ENCODE measurements around the gene DHDH.
"Not testable (repeated sequence)": the region's sequence is repeated elsewhere in the genome, so short reads cannot be mapped to it uniquely, and the experiment has no call there.

Gene DHDH

GRCh38 chr19:48915757-48916156, 17.7 kb upstream of the DHDH start:
- DNase-seq (ENCODE audit: low read depth in 2 of 2): no peak

GRCh38 chr19:48918071-48918470, 15.4 kb upstream of the DHDH start:
- no peak for DNase-seq (ENCODE audit: low read depth in 2 of 2)

GRCh38 chr19:48918801-48919247, 14.7 kb upstream of the DHDH start:
- DNase-seq (ENCODE audit: low read depth in 2 of 2): no peak

- DNase-seq (ENCODE audit: low read depth in 2 of 2): not testable (repeated sequence)
Measured at GRCh38 chr19:48919271-48919670, 14.2 kb upstream of the DHDH start.

GRCh38 chr19:48920949-48921348, 12.6 kb upstream of the DHDH start:
- no peak for DNase-seq (ENCODE audit: low read depth in 2 of 2)

DNA sequence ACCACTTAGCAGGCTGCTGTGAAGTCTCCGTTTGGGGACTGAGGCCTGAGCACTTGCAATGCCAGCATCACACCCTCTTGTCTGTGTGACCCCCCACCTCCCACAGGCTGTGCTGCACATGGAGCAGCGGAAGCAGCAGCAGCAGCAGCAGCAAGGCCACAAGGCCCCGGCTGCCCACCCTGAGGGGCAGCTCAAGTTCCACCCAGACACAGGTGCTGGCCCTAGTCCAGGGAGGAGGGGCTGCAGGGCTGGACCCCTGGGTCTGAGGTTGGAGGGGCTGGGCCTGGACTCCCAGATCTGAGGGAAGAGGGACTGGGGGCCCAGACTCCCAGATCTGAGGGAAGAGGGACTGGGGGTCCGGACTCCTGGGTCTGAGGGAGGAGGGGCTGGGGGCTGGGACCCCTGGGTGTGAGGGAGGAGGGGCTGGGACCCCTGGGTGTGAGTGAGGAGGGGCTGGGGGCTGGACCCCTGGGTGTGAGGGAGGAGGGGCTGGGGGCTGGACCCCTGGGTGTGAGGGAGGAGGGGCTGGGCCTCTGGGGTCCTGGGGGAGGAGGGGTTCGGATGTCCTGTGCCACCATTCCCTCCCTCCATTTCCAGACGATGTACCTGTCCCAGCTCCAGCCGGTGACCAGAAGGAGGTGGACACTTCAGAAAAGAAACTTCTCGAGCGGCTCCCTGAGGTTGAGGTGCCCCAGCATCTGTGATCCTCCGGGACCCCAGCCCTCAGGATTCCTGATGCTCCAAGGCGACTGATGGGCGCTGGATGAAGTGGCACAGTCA, 11.6 kb upstream of the DHDH start:
- no peak for DNase-seq (ENCODE audit: low read depth in 2 of 2)

- DNase-seq (ENCODE audit: low read depth in 2 of 2): no peak
Measured at GRCh38 chr19:48922548-48923490, 10.7 kb upstream of the DHDH start.

DNA sequence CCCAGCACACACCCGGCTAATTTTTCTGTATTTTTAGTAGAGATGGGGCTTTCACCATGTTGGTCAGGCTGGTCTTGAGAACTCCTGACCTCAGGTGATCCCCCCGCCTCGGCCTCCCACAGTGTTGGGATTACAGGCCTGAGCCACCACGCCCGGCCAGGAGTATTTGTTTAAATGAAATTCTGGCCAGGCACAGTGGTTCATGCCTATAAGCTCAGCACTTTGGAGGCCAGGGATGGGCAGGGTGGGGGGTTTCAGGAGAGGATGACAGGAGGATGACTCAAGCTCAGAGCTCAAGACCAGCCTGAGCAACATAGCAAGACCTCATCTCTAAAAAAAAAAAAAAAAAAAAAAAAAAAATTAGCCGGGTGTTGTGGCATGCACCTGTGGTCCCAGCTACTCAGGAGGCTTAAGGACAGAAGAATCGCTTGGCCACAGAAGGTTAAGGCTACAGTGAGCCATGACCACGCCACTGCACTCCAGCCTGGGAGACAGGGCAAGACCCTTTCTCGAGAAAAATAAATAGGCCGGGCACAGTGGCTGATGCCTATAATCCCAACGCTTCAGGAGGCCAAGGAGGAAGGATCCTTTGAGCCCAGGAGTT, 8.2 kb upstream of the DHDH start:
- no peak for DNase-seq (ENCODE audit: low read depth in 2 of 2)

- not testable (repeated sequence) for DNase-seq (ENCODE audit: low read depth in 2 of 2)
Measured at GRCh38 chr19:48925890-48926289, 7.6 kb upstream of the DHDH start.

DNA sequence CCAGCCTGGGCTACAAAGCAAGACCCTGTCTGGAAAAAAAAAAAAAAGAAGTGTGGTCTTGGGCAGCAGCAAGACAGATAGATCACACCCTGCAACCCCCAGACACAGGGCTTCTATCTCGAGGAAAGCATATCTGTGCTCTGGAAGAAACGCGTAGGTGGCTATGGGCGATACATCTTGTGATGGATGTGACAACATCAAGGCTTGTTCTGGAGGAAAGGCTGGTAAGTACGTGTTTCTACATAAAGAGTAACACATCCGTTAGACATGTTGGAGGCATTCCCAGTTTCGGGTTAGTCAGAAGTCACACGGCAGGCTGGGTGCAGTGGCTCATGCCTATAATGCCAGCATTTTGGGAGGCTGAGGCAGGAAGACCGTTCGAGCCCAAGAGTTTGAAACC, 6.6 kb upstream of the DHDH start:
- DNase-seq (ENCODE audit: low read depth in 2 of 2): no peak

- DNase-seq (ENCODE audit: low read depth in 2 of 2): not testable (repeated sequence)
Measured at GRCh38 chr19:48927692-48928091, 5.8 kb upstream of the DHDH start.

DNA sequence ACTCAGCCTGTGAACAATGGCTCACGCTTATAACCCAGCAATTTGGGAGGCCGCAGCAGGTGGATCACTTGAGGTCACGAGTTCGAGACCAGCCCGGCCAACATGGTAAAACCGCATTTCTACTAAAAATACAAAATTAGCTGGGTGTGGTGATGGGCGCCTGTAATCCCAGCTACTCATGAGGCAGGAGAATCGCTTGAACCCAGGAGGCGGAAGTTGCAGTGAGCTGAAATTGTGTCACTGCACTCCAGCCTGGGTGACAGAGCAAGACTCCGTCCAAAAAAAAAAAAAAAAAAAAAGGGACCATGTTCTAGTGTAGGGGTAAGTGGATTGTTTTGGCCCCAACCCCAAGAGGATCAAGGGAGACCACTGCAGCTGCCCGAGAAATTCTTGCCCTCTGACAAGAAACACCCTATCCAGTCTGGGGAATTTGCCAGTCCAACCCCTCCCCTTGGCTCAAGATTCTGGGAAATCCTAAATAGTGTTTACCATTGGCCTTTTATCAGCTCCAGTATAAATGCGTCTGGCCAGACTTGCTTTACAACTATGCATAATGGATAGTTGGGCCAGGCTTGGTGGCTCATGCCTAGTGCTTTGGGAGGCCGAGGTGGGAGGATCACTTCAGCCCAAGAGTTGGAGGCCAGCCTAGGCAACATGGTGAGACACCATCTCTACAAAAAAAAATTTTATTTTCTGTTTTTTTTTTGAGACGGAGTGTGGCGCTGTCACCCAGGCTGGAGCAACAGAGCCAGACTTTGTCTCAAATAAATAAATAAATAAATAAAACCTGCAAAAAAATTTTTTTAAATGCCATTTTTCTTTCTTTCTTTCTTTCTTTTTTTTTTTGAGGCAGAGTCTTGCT, 5.1 kb upstream of the DHDH start:
- no peak for DNase-seq (ENCODE audit: low read depth in 2 of 2)

DNA sequence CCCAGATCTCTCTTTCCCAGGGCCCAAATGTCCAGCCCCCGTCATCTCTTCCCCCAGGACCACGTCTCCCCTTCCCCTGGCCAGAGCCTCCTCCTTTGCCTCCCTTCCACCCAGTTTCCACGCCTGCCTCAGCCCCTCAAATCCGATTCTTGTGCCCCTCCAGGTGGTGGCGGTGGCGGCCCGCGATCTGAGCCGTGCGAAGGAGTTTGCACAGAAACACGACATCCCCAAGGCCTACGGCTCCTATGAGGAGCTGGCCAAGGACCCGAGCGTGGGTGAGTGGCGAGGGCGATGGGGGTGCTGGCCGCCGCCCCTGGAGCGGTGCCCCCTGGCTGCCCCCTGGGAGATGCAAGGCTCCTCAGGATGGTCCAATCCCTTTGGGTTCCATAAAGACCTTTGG, 1.3 kb downstream of the DHDH start:
- no peak for DNase-seq (ENCODE audit: low read depth in 2 of 2)

GRCh38 chr19:48935864-48936263, 2.4 kb downstream of the DHDH start:
- no peak for DNase-seq (ENCODE audit: low read depth in 2 of 2)

DNA sequence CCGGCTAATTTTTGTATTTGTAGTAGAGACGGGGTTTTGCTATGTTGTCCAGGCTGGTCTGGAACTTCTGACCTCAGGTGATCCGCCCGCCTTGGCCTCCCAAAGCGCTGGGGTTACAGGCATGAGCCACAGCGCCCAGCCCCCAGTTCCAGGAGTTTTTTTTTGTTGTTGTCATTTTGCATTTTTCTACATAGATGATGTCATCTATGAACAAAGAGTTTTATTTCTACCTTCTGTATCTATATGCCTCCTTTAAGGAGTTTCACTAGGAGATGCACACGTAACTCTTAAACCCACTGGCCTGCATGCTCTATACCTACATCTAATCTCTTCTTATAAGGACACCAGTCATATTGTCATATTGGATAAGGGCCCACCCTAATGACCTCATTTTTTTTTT, 4.8 kb downstream of the DHDH start:
- DNase-seq (ENCODE audit: low read depth in 2 of 2): no peak

DNA sequence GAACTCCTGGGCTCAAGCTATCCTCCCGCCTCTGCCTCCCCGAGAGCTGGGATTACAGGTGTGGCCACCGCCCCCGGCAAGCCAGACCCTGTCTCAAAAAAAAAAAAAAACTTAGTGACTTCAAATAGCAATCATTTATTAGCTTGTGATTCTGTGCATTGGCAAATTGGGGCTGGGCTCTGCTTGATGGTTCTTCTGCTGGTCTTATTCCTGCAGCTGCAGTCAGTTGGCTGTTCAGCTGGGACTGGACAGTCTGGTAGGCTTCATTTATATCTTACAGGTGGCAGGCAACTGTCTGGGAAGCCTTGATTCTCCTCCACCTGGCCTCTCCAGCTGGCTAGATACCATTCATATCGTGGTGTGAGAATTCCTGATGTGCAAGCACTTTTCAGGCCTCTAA, 7.4 kb downstream of the DHDH start:
- no peak for DNase-seq (ENCODE audit: low read depth in 2 of 2)

DNA sequence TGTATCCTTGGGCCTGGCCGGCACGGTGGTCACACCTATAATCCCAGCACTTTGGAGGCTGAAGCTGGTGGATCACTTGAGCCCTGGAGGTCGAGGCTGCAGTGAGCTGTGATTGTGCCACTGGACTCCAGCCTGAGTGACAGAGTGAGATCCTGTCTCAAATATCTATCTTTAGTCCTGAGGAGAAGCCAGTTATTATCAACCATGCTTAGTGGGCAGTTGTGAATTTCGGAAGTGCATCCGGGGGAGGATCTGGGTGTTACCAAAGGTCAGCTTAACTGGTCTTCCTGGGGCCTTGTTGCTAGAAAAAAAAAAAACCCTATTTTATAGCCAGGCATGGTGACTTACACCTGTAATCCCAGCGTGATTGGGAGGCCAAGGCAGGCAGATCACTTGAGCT, 9.6 kb downstream of the DHDH start:
- no peak for DNase-seq (ENCODE audit: low read depth in 2 of 2)

DNA sequence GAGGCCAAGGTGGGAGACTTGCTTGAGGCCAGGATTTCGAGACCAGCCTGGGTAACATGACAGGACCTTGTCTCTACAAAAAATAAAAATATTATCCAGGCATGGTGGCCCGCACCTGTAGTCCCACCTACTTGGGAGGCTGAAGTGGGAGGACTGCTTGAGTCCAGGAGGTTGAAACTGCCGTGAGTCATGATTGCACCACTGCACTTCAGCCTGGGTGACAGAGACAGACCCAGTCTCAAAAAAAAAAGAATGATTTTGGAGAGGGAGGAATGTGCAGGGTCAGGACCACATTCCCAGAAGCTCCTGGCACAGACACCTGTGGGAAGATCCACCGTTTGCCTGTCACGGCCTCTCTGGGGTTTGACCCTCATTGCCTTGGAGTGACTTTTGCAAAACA, 11.9 kb downstream of the DHDH start:
- DNase-seq (ENCODE audit: low read depth in 2 of 2): no peak

DNA sequence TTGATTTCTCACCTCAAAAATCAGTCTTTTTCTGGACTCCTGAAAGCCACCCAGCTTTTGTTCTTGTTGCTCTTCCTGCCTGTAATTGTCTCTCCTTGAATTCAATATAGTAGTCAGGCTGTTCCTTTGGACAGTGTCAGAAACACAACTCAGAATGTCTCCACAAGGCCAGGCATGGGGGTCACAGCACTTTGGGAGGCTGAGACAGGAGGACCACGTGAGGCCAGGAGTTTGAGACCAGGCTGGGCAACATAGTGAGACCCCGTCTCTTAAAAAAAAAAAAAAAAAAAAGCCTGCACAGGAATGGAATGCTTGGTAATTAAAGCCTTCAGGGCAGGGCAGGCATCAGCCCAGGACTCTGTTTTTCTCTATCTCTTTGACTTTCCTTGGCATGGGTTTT, 12.3 kb downstream of the DHDH start:
- DNase-seq (ENCODE audit: low read depth in 2 of 2): no peak

- DNase-seq (ENCODE audit: low read depth in 2 of 2): no peak
Measured at GRCh38 chr19:48946463-48947257, 13.2 kb downstream of the DHDH start.

GRCh38 chr19:48947258-48947542, 13.7 kb downstream of the DHDH start:
- DNase-seq (ENCODE audit: low read depth in 2 of 2): no peak

Measured in stimulated activated CD8-positive, alpha-beta memory T cell treated with anti-CD3 and anti-CD28 coated beads, Interleukin-15, amount 100 ng/mL, for 48 hours (primary cell).